Activated T-helper 1 cell treated with anti-CD3 and anti-CD28 coated beads, Interleukin-2, amount 50 U/mL, for 16 hours (primary cell): ENCODE results near the gene ADARB2.
"Not testable (repeated sequence)": the region's sequence is repeated elsewhere in the genome, so short reads cannot be mapped to it uniquely, and the experiment has no call there.

ENCODE experiments used
- DNase-seq, 2 donors: peaks; one replicate each; pipeline ENCODE4 v3.0.0-alpha.2; 2020; ENCODE audit warnings: low read depth in 1 of 2, low spot score in 1 of 2

ADARB2 gene

GRCh38 chr10:1474376-1475097, 262.8 kb downstream of the ADARB2 start:
- no peak for DNase-seq

GRCh38 chr10:1473874-1474273, 263.5 kb downstream of the ADARB2 start:
- DNase-seq = no peak

GRCh38 chr10:1472178-1472958, 265.0 kb downstream of the ADARB2 start:
- no peak for DNase-seq

GRCh38 chr10:1468811-1469210, 268.5 kb downstream of the ADARB2 start:
- DNase-seq = no peak

- DNase-seq = no peak
These were observed 269.8 kb downstream of the ADARB2 start for GRCh38 chr10:1467334-1468076.

GRCh38 chr10:1465993-1466764, 271.1 kb downstream of the ADARB2 start:
- DNase-seq = no peak

GRCh38 chr10:1465418-1465911, 271.9 kb downstream of the ADARB2 start:
- DNase-seq = no peak

- DNase-seq = no peak
These were observed 272.4 kb downstream of the ADARB2 start for GRCh38 chr10:1464881-1465417.

- DNase-seq = not testable (repeated sequence)
These were observed 273.4 kb downstream of the ADARB2 start for GRCh38 chr10:1463971-1464370.

- no peak for DNase-seq
These were observed 274.2 kb downstream of the ADARB2 start for GRCh38 chr10:1462994-1463633.

- DNase-seq = no peak
These were observed 274.8 kb downstream of the ADARB2 start for GRCh38 chr10:1462521-1462920.

- DNase-seq = no peak
These were observed 275.3 kb downstream of the ADARB2 start for GRCh38 chr10:1462032-1462431.

- no peak for DNase-seq
These were observed 276.3 kb downstream of the ADARB2 start for GRCh38 chr10:1461016-1461415.

- DNase-seq = not testable (repeated sequence)
These were observed 277.7 kb downstream of the ADARB2 start for GRCh38 chr10:1459664-1460063.

GRCh38 chr10:1454951-1455350, 282.4 kb downstream of the ADARB2 start:
- no peak for DNase-seq

- DNase-seq = no peak
These were observed 282.9 kb downstream of the ADARB2 start for GRCh38 chr10:1454428-1454827.

- DNase-seq = no peak
These were observed 284.5 kb downstream of the ADARB2 start for GRCh38 chr10:1452777-1453176.

GRCh38 chr10:1451941-1452340, 285.4 kb downstream of the ADARB2 start:
- DNase-seq = no peak

GRCh38 chr10:1451362-1451888, 285.9 kb downstream of the ADARB2 start:
- no peak for DNase-seq
